Suprapubic skin (tissue), 4 donors: ENCODE results near the gene CLK2. TPM values are rescaled to one million over a fixed set of nuclear protein-coding genes. Genes with fewer than 3 reads are reported as not detected.
"Not testable (repeated sequence)": the region's sequence is repeated elsewhere in the genome, so short reads cannot be mapped to it uniquely, and the experiment has no call there.

Experiments used
- DNase-seq, 2 donors: peaks; one replicate each; pipeline ENCODE4 v3.0.0-alpha.2; 2019; ENCODE audit warnings: low spot score in 2 of 2
- H3K27ac ChIP-seq: fragments of 200-600 bp; sonication (generic); one replicate; pipeline ENCODE4 v1.5.1; 2019
- H3K27me3 ChIP-seq: fragments of 200-600 bp; sonication (generic); one replicate; pipeline ENCODE4 v1.5.1; 2019
- H3K36me3 ChIP-seq: fragments of 200-600 bp; sonication (generic); one replicate; pipeline ENCODE4 v1.5.1; 2019
- H3K4me1 ChIP-seq: fragments of 200-600 bp; sonication (generic); one replicate; pipeline ENCODE4 v1.5.1; 2019
- H3K4me3 ChIP-seq: fragments of 200-600 bp; sonication (generic); one replicate; pipeline ENCODE4 v1.5.1; 2019; ENCODE audit warnings: mild to moderate bottlenecking
- H3K9me3 ChIP-seq: fragments of 200-600 bp; sonication (generic); one replicate; pipeline ENCODE4 v1.5.1; 2019
- POLR2AphosphoS5 ChIP-seq, 3 donors: sonication (generic); formaldehyde crosslinking; IDR thresholded peaks; one replicate each; pipeline ENCODE4 v1.6.1; 2017; ENCODE audit warnings: antibody characterized with exemption in 3 of 3
- WGBS: methylation state at CpG from one replicate; pipeline ENCODE4 v1.1.5; 2018; 5-methylcytosine and 5-hydroxymethylcytosine counted together
- total RNA-seq, 4 donors: library from RNA; depleted of rRNA; stranded (reverse); fragments of >200 nt; gene quantifications; one replicate each; pipeline ENCODE4 v1.1.0, GENCODE V29; 2016
- TF ChIP-seq, protein P1 (sequence below), 2 donors: fragments of 200-600 bp in 1 of 2; fragments of 450-650 bp in 1 of 2; sonication (generic) in 1 of 2; IDR thresholded peaks; one replicate each; pipeline ENCODE4 v1.5.1; 2016 to 2019; ENCODE audit warnings: antibody characterized with exemption in 2 of 2, mild to moderate bottlenecking in 1 of 2, moderate library complexity in 1 of 2

The CLK2 gene
- total RNA-seq, 4 donors from 2014 or later: 27.6 to 72.3 (median 36.2) TPM

DNA sequence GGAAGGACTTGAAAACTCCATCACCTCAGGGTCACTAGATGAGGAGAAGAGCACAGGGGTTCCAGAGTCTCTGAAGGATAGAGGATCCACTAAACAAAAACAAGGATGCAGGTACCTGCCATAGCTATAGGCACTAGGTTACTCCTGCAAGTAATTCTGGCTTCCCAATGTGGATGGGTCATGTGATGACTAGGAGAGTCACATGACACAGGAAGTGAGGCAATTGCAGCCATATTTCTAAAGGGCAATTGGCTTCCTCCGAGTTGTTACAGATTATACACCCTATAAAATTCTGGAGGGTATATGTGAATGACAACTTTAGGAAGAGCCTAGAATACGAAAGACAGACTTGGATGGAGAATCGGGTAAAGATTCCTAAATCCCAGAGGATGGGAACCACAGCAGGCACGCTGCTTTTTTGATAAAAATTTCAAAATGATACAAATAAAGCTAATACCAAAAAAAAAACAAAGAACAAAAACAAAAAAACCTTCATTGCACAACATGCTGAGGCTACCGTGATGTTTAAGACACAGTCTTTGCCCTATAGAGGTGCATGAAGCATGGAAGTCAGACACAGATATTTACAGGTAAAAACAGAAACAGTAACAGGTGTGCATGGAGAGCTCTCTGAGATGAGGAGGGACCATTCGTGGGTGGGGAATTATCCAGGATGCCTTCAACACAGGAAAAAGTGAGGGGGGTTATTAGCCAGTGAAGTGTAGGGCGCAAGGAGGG lies 54.3 kb downstream of the CLK2 start:
- TF ChIP-seq, protein P1, sequence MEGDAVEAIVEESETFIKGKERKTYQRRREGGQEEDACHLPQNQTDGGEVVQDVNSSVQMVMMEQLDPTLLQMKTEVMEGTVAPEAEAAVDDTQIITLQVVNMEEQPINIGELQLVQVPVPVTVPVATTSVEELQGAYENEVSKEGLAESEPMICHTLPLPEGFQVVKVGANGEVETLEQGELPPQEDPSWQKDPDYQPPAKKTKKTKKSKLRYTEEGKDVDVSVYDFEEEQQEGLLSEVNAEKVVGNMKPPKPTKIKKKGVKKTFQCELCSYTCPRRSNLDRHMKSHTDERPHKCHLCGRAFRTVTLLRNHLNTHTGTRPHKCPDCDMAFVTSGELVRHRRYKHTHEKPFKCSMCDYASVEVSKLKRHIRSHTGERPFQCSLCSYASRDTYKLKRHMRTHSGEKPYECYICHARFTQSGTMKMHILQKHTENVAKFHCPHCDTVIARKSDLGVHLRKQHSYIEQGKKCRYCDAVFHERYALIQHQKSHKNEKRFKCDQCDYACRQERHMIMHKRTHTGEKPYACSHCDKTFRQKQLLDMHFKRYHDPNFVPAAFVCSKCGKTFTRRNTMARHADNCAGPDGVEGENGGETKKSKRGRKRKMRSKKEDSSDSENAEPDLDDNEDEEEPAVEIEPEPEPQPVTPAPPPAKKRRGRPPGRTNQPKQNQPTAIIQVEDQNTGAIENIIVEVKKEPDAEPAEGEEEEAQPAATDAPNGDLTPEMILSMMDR (IDR thresholded peaks at IDR 0.05): no peak
- TF ChIP-seq POLR2AphosphoS5 (IDR thresholded peaks at IDR 0.05): peak in 1 of 3 donors; percentile 8

DNA sequence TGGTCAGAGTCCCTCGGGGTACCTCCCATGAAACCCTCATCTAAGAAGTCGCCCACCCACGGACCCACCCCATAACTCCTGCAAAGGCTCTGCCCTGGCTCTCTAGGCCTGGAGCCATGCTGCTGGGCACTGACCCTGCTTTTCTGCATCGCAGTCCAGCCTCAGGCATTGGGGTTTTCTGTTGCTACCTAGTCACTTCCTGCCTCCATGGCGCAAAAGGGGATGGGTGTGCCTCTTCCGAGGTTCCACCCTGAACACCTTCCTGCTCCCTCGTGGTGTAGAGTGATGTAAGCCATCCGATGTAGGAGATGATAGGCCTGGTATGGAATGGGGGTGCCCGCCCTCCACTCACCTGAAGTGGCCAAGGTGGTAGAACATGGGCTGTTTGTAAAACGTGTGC lies 58.6 kb downstream of the CLK2 start:
- DNase-seq, H3K27ac ChIP-seq, H3K4me3 ChIP-seq, H3K36me3 ChIP-seq, H3K27me3 ChIP-seq, H3K9me3 ChIP-seq: not testable (repeated sequence)
- 63% methylated on average over 6 of the region's 10 CpGs for WGBS
- H3K4me1 ChIP-seq: peaks cover 13% of the 10 kb centered on the region

More for the DNA sequence above, 54.3 kb downstream of the CLK2 start:
- H3K4me1 ChIP-seq: peaks cover 7% of the 10 kb centered on the region
- no peaks in the 10 kb centered on the region for H3K27me3 ChIP-seq
- WGBS: 37% methylated on average over 7 of the region's 7 CpGs
- H3K4me3 ChIP-seq: no peak overlapping the region
- no peak overlapping the region for H3K27ac ChIP-seq
- DNase-seq: no peak
- H3K36me3 ChIP-seq: no peaks in the 10 kb centered on the region
- no peaks in the 10 kb centered on the region for H3K9me3 ChIP-seq

Other genes starting within 250 kb of the CLK2 start
- 10 to 100 TPM; 13.4 to 36.0 (median 14.5) TPM for gene DCST2, start 239.7 kb downstream of the CLK2 start, total RNA-seq
- 1 to 10 TPM in 3 of 4 donors, under 1 TPM in 1; 0.55 to 8.2 (median 2.8) TPM for gene DCST1, start 239.7 kb downstream of the CLK2 start, total RNA-seq
- gene ADAM15, start 222.2 kb downstream of the CLK2 start, total RNA-seq: 100 to 1,000 TPM; 304 to 327 (median 321) TPM
- 10 to 100 TPM; 22.4 to 44.2 (median 28.7) TPM for gene EFNA4, start 209.8 kb downstream of the CLK2 start, total RNA-seq
- gene EFNA3, start 194.7 kb downstream of the CLK2 start, total RNA-seq: 100 to 1,000 TPM in 1 of 4 donors, 10 to 100 TPM in 3; 28.8 to 104 (median 77.6) TPM
- gene EFNA1, start 145.6 kb downstream of the CLK2 start, total RNA-seq: 100 to 1,000 TPM in 3 of 4 donors, 10 to 100 TPM in 1; 88.9 to 198 (median 120) TPM
- 10 to 100 TPM; 27.9 to 56.1 (median 32.6) TPM for gene SLC50A1, start 137.7 kb downstream of the CLK2 start, total RNA-seq
- gene DPM3, start 133.0 kb downstream of the CLK2 start, total RNA-seq: 10 to 100 TPM; 23.7 to 43.7 (median 30.2) TPM
- 100 to 1,000 TPM in 2 of 4 donors, 10 to 100 TPM in 2; 77.1 to 180 (median 113) TPM for gene KRTCAP2, start 100.2 kb downstream of the CLK2 start, total RNA-seq
- under 1 TPM in 2 of 4 donors, not detected in 2; 0.34 to 0.80 TPM for gene TRIM46, start 99.7 kb downstream of the CLK2 start, total RNA-seq
- 10 to 100 TPM; 21.4 to 90.8 (median 26.7) TPM for gene THBS3, start 65.6 kb downstream of the CLK2 start, total RNA-seq
- gene MTX1, start 64.8 kb downstream of the CLK2 start, total RNA-seq: 10 to 100 TPM; 19.8 to 51.7 (median 36.9) TPM
- 10 to 100 TPM; 23.6 to 32.1 (median 25.7) TPM for gene ENTREP3, start 18.0 kb downstream of the CLK2 start, total RNA-seq
- gene SCAMP3, start 11.1 kb downstream of the CLK2 start, total RNA-seq: 10 to 100 TPM; 45.1 to 73.3 (median 67.6) TPM
- gene HCN3, start 4.0 kb upstream of the CLK2 start, total RNA-seq: 10 to 100 TPM in 3 of 4 donors, 1 to 10 TPM in 1; 6.6 to 12.8 (median 10.4) TPM
- gene PKLR, start 27.9 kb upstream of the CLK2 start, total RNA-seq: 1 to 10 TPM in 3 of 4 donors, under 1 TPM in 1; 0.24 to 2.5 (median 2.1) TPM
- gene FDPS, start 35.4 kb upstream of the CLK2 start, total RNA-seq: 100 to 1,000 TPM; 110 to 194 (median 147) TPM
- 10 to 100 TPM; 34.2 to 51.5 (median 42.8) TPM for gene RUSC1, start 47.4 kb upstream of the CLK2 start, total RNA-seq